SK-N-SH (cell line): ENCODE results near the gene MGAT5. TPM values are rescaled to one million over a fixed set of nuclear protein-coding genes. Genes with fewer than 3 reads are reported as not detected.
A peak's percentile ranks its signal among the peaks of the same experiment; 100 is the strongest.

Experiments
- CTCF ChIA-PET: fragments of 300-600, 350-600 bp; formaldehyde crosslinking; extraction: SDS; loops from one replicate; lab custom pipeline; 2021; lab: Yijun Ruan, JAX
- POLR2A ChIA-PET: fragments of 350-600 bp; sonication (Branson Sonifier 250); formaldehyde crosslinking; extraction: SDS; loops from one replicate; lab custom pipeline; 2020; ENCODE audit warnings: antibody characterized with exemption, inconsistent platforms; lab: Yijun Ruan, JAX
- DNase-seq: peaks from one replicate; pipeline ENCODE4 v3.0.0; 2012
- H2AFZ ChIP-seq: fragments of 200-600 bp; sonication (generic); 2 replicates; pipeline ENCODE4 v1.8.1; 2016; ENCODE audit warnings: antibody characterized with exemption, mild to moderate bottlenecking, low read depth
- H3F3A ChIP-seq: fragments of 200-600 bp; sonication (generic); replicated peaks from 2 replicates; pipeline ENCODE3; 2016; ENCODE audit warnings: antibody characterized with exemption, mild to moderate bottlenecking; ENCODE audit not compliant: insufficient read depth
- H3K27ac ChIP-seq, 2 experiments: fragments of 200-500 bp in 1 of 2; fragments of 200-600 bp in 1 of 2; sonication (Bioruptor generic) in 1 of 2; sonication (generic), shearing (Covaris generic) in 1 of 2; 2 replicates each; pipeline versions ENCODE4 v1.5.1 to v1.6.1; 2014 to 2016; ENCODE audit warnings: low read depth in 2 of 2, inconsistent platforms in 1 of 2, low read length in 1 of 2, mild to moderate bottlenecking in 1 of 2, mixed read lengths in 1 of 2
- H3K27me3 ChIP-seq: fragments of 200-600 bp; sonication (generic), shearing (Covaris generic); 2 replicates; pipeline ENCODE4 v1.6.1; 2016; ENCODE audit warnings: mixed run types; ENCODE audit not compliant: insufficient read depth
- H3K36me3 ChIP-seq, 2 experiments: fragments of 200-500 bp in 1 of 2; fragments of 200-600 bp in 1 of 2; sonication (Bioruptor generic) in 1 of 2; sonication (generic) in 1 of 2; replicated peaks in 1 of 2; 2 replicates each; pipeline versions ENCODE3 to v1.5.1; 2014 to 2016; ENCODE audit warnings: low read length in 1 of 2, mild to moderate bottlenecking in 1 of 2; ENCODE audit not compliant: insufficient read depth in 2 of 2, control insufficient read depth in 1 of 2
- H3K4me1 ChIP-seq, 2 experiments: fragments of 200-500 bp in 1 of 2; fragments of 200-600 bp in 1 of 2; sonication (Bioruptor generic) in 1 of 2; sonication (generic), shearing (Covaris generic) in 1 of 2; 2 replicates each; pipeline versions ENCODE4 v1.5.1 to v1.6.1; 2014 to 2016; ENCODE audit warnings: low read depth in 1 of 2, low read length in 1 of 2, mixed run types in 1 of 2; ENCODE audit not compliant: insufficient read depth in 2 of 2, control insufficient read depth in 1 of 2
- H3K4me2 ChIP-seq: fragments of 200-600 bp; sonication (generic), shearing (Covaris generic); 2 replicates; pipeline ENCODE4 v1.6.1; 2017; ENCODE audit warnings: mixed run types
- H3K4me3 ChIP-seq, 2 experiments: fragments of 200-500 bp in 1 of 2; fragments of 200-600 bp in 1 of 2; sonication (Bioruptor generic) in 1 of 2; sonication (generic), shearing (Covaris generic) in 1 of 2; 2 replicates each; pipeline versions ENCODE4 v1.5.1 to v1.8.1; 2014 to 2016; ENCODE audit warnings: low read depth in 2 of 2, inconsistent platforms in 1 of 2, low read length in 1 of 2, mild to moderate bottlenecking in 1 of 2, mixed read lengths in 1 of 2, moderate library complexity in 1 of 2
- H3K79me2 ChIP-seq: fragments of 200-600 bp; sonication (generic); 2 replicates; pipeline ENCODE4 v1.8.1; 2017; ENCODE audit warnings: mild to moderate bottlenecking; ENCODE audit not compliant: insufficient read depth
- H3K9ac ChIP-seq: fragments of 200-600 bp; sonication (generic); 2 replicates; pipeline ENCODE4 v1.6.1; 2017; ENCODE audit warnings: mixed run types
- H3K9me2 ChIP-seq: fragments of 200-600 bp; sonication (generic); 2 replicates; pipeline ENCODE4 v1.6.1; 2017; ENCODE audit warnings: mixed run types
- H3K9me3 ChIP-seq: fragments of 200-600 bp; sonication (generic); 2 replicates; pipeline ENCODE4 v1.6.1; 2017; ENCODE audit warnings: mixed run types, mild to moderate bottlenecking, moderate library complexity
- H4K20me1 ChIP-seq: fragments of 200-600 bp; sonication (generic); 2 replicates; pipeline ENCODE4 v1.6.1; 2017; ENCODE audit warnings: mild to moderate bottlenecking, mixed run types; ENCODE audit not compliant: insufficient read depth
- CHD2 ChIP-seq: fragments of 150-350 bp; IDR thresholded peaks from 2 replicates; pipeline ENCODE4 v1.6.1; 2018; ENCODE audit warnings: low read length; ENCODE audit not compliant: partially characterized antibody
- EZH2phosphoT487 ChIP-seq: fragments of 200-600 bp; sonication (generic); IDR thresholded peaks from 2 replicates; pipeline ENCODE4 v1.6.1; 2017; ENCODE audit warnings: low read depth, mixed run types, mild to moderate bottlenecking, antibody characterized with exemption, moderate library complexity, borderline replicate concordance
- GABPA ChIP-seq: IDR thresholded peaks from 2 replicates; pipeline ENCODE4 v1.4.0; 2012; ENCODE audit warnings: low read depth, mild to moderate bottlenecking
- GATA2 ChIP-seq: sonication (generic); formaldehyde crosslinking; IDR thresholded peaks from 2 replicates; pipeline ENCODE4 v1.5.0; 2020; ENCODE audit warnings: mild to moderate bottlenecking, missing genetic modification reagents
- JUND ChIP-seq: IDR thresholded peaks from 2 replicates; pipeline ENCODE4 v1.4.0; 2012
- MEF2A ChIP-seq: IDR thresholded peaks from 2 replicates; pipeline ENCODE4 v1.4.0; 2012; ENCODE audit warnings: low read depth, borderline replicate concordance
- NFIC ChIP-seq: IDR thresholded peaks from 2 replicates; pipeline ENCODE4 v1.4.0; 2012; ENCODE audit warnings: borderline replicate concordance
- NRF1 ChIP-seq: IDR thresholded peaks from 2 replicates; pipeline ENCODE4 v1.6.1; 2012; ENCODE audit warnings: low read depth, mild to moderate bottlenecking, low read length
- RFX5 ChIP-seq: IDR thresholded peaks from 2 replicates; pipeline ENCODE4 v1.6.1; 2012; ENCODE audit warnings: mild to moderate bottlenecking, improper control_type of control experiment, low read length
- RXRA ChIP-seq: IDR thresholded peaks from 2 replicates; pipeline ENCODE4 v1.4.0; 2012; ENCODE audit warnings: low read depth, mild to moderate bottlenecking, borderline replicate concordance
- SIN3A ChIP-seq: IDR thresholded peaks from 2 replicates; pipeline ENCODE4 v1.6.1; 2012; ENCODE audit warnings: low read depth, mild to moderate bottlenecking, low read length, moderate library complexity, borderline replicate concordance
- SMC3 ChIP-seq: IDR thresholded peaks from 2 replicates; pipeline ENCODE4 v1.6.1; 2012; ENCODE audit warnings: low read depth, low read length, improper control_type of control experiment
- TAF1 ChIP-seq: IDR thresholded peaks from 2 replicates; pipeline ENCODE4 v1.6.1; 2012; ENCODE audit warnings: low read depth, mild to moderate bottlenecking, low read length, moderate library complexity, borderline replicate concordance
- TEAD4 ChIP-seq: IDR thresholded peaks from 2 replicates; pipeline ENCODE4 v1.4.0; 2012; ENCODE audit warnings: mild to moderate bottlenecking, borderline replicate concordance; ENCODE audit not compliant: insufficient read depth
- WGBS: methylation state at CpG from one replicate; pipeline ENCODE4 v1.1.6; 2017; ENCODE audit warnings: low lambda C conversion rate; 5-methylcytosine and 5-hydroxymethylcytosine counted together
- polyA plus RNA-seq, 3 experiments: library from polyadenylated mRNA; depleted of rRNA; stranded (reverse); fragments of >200 nt; gene quantifications; 2 replicates each; pipeline ENCODE4 v1.2.3, GENCODE V29; 2012
- TF ChIP-seq, protein P1 (sequence below): fragments of 200-600 bp; sonication (generic); IDR thresholded peaks from 2 replicates; pipeline ENCODE4 v1.6.1; 2017; ENCODE audit warnings: antibody characterized with exemption, mild to moderate bottlenecking, moderate library complexity
- TF ChIP-seq, protein P2 (sequence below): IDR thresholded peaks from 2 replicates; pipeline ENCODE4; 2012
- TF ChIP-seq, protein P3 (sequence below): IDR thresholded peaks from 2 replicates; pipeline ENCODE4 v1.6.1; 2012; ENCODE audit warnings: mild to moderate bottlenecking, low read depth, low read length, moderate library complexity
- TF ChIP-seq, protein P4 (sequence below): IDR thresholded peaks from 2 replicates; pipeline ENCODE4 v1.4.0; 2012; ENCODE audit warnings: low read depth, borderline replicate concordance

Gene MGAT5
- polyA plus RNA-seq, 1 of the 3 experiments (the other 2 are of a cell fraction) = 18.2 TPM

DNA sequence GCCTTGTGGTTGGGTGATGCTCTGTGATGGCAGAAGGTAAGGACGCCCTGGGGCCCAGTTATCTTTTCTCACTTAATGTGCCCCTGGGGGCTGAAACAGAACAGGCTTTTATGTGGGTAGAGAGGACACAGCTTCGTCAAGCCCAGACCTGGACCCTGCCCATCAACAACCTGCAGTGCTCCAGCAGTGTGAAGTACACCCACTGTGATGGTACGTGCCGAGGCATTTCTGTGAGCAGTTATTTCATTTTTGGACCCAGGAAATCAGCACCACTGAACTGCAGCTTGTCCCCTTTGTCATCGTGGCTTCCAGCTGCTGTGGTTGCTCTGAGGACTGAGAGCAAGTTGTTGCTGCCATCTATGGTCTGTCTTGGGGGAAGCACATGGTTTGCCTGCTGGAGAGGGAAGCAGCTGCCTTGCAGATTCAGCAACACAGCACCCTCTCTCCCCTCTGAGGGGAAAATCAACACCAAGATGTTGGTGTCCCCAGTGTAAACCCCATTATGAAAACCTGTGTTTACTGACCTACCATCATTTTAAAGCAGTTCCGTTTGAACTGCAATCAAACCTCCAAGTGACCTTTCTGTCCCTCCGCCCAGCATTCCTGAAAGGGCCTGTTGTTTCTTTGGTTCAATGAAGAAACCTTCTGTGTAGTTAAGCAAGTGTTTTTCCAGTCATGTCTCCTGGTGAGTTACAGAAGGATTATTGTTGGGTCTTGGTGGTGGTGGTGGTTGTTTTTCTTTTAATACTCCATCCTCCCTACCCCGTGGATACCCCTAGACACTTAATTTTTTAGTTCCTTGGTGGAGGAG lies 158.2 kb downstream of the MGAT5 start (continued):
- TF ChIP-seq, protein P1, sequence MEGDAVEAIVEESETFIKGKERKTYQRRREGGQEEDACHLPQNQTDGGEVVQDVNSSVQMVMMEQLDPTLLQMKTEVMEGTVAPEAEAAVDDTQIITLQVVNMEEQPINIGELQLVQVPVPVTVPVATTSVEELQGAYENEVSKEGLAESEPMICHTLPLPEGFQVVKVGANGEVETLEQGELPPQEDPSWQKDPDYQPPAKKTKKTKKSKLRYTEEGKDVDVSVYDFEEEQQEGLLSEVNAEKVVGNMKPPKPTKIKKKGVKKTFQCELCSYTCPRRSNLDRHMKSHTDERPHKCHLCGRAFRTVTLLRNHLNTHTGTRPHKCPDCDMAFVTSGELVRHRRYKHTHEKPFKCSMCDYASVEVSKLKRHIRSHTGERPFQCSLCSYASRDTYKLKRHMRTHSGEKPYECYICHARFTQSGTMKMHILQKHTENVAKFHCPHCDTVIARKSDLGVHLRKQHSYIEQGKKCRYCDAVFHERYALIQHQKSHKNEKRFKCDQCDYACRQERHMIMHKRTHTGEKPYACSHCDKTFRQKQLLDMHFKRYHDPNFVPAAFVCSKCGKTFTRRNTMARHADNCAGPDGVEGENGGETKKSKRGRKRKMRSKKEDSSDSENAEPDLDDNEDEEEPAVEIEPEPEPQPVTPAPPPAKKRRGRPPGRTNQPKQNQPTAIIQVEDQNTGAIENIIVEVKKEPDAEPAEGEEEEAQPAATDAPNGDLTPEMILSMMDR = peak; percentile 74
- TF ChIP-seq TAF1 = no peak
- no peak for TF ChIP-seq MEF2A
- no peak for TF ChIP-seq NRF1
- TF ChIP-seq, protein P2, sequence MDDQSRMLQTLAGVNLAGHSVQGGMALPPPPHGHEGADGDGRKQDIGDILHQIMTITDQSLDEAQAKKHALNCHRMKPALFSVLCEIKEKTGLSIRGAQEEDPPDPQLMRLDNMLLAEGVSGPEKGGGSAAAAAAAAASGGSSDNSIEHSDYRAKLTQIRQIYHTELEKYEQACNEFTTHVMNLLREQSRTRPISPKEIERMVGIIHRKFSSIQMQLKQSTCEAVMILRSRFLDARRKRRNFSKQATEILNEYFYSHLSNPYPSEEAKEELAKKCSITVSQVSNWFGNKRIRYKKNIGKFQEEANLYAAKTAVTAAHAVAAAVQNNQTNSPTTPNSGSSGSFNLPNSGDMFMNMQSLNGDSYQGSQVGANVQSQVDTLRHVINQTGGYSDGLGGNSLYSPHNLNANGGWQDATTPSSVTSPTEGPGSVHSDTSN = no peak
- no peak for TF ChIP-seq RXRA
- no peak for TF ChIP-seq NFIC
- peak; percentile 66 for TF ChIP-seq GATA2 (CRISPR knock-in tag)
- peak; percentile 83 for TF ChIP-seq SMC3

DNA sequence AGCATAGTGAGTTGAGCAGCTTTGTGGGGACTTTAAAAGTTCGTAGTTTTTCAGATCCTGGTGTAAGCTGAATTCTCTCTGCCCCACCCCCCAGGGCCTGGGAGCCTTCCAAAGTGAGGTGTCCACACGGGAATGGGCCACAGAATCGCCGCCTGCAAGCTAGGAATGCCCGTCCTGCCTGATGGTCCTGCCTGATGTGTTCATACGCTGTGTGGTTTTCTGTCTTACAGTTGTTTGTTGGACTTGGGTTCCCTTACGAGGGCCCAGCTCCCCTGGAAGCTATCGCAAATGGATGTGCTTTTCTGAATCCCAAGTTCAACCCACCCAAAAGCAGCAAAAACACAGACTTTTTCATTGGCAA lies 158.7 kb downstream of the MGAT5 start:
- CTCF ChIA-PET = interaction anchor here (0.6 to 8.7 kb wide), 74 partner anchors 8 to 529 kb away, joined by 3 to 175 read pairs (median 5); partner anchors contain the start of gene MGAT5
- POLR2A ChIA-PET = interaction anchor here (1.2 to 2.5 kb wide), 4 partner anchors 36 to 293 kb away, joined by 3 to 27 read pairs (median 10); no protein-coding TSS in a partner anchor

More for the DNA sequence above, 158.7 kb downstream of the MGAT5 start:
- Histone ChIP-seq H3K9ac (no peak overlapping the region), H2AFZ (no peak overlapping the region), H3K9me2 (no peaks in the 10 kb centered on the region), H3K9me3 (no peaks in the 10 kb centered on the region), H3K27me3 (no peaks in the 10 kb centered on the region), H3F3A (peaks cover 5% of the 10 kb centered on the region), H3K27ac (peak overlapping the region in 1 of 2 experiments; percentile 97; a peak in 2 of 4 replicates), H3K79me2 (no peaks in the 10 kb centered on the region), H4K20me1 (no peaks in the 10 kb centered on the region), H3K4me1 (peaks cover 33 to 43% of the 10 kb centered on the region in 2 experiments), H3K4me3 (no peak overlapping the region), H3K36me3 (peaks cover 0 to 5% of the 10 kb centered on the region in 2 experiments), H3K4me2 (no peak overlapping the region)
- WGBS = 92% methylated on average over 8 of the region's 8 CpGs
- no peak for DNase-seq
- TF ChIP-seq GABPA (no peak), RFX5 (no peak), SIN3A (no peak), JUND (no peak), TAF1 (no peak), SMC3 (no peak), EZH2phosphoT487 (no peak), GATA2 (CRISPR knock-in tag) (no peak), CHD2 (no peak), TEAD4 (no peak)
- TF ChIP-seq, protein P3, sequence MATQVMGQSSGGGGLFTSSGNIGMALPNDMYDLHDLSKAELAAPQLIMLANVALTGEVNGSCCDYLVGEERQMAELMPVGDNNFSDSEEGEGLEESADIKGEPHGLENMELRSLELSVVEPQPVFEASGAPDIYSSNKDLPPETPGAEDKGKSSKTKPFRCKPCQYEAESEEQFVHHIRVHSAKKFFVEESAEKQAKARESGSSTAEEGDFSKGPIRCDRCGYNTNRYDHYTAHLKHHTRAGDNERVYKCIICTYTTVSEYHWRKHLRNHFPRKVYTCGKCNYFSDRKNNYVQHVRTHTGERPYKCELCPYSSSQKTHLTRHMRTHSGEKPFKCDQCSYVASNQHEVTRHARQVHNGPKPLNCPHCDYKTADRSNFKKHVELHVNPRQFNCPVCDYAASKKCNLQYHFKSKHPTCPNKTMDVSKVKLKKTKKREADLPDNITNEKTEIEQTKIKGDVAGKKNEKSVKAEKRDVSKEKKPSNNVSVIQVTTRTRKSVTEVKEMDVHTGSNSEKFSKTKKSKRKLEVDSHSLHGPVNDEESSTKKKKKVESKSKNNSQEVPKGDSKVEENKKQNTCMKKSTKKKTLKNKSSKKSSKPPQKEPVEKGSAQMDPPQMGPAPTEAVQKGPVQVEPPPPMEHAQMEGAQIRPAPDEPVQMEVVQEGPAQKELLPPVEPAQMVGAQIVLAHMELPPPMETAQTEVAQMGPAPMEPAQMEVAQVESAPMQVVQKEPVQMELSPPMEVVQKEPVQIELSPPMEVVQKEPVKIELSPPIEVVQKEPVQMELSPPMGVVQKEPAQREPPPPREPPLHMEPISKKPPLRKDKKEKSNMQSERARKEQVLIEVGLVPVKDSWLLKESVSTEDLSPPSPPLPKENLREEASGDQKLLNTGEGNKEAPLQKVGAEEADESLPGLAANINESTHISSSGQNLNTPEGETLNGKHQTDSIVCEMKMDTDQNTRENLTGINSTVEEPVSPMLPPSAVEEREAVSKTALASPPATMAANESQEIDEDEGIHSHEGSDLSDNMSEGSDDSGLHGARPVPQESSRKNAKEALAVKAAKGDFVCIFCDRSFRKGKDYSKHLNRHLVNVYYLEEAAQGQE = no peak
- TF ChIP-seq, protein P4, sequence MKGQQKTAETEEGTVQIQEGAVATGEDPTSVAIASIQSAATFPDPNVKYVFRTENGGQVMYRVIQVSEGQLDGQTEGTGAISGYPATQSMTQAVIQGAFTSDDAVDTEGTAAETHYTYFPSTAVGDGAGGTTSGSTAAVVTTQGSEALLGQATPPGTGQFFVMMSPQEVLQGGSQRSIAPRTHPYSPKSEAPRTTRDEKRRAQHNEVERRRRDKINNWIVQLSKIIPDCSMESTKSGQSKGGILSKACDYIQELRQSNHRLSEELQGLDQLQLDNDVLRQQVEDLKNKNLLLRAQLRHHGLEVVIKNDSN = no peak
